GM18517 (cell line): ENCODE results near the gene ADTRP.

Source experiments
- ATAC-seq: cut with Tn5 transposase; IDR thresholded peaks from one replicate; pipeline ENCODE4 v1.9.1; 2021; ENCODE audit warnings: mild to moderate bottlenecking, moderate library complexity; ENCODE audit not compliant: unreplicated experiment

Gene ADTRP

GRCh38 chr6:11727998-11728961 lies 50.3 kb downstream of the ADTRP start:
- no peak for ATAC-seq

GRCh38 chr6:11727346-11727997 lies 51.1 kb downstream of the ADTRP start:
- no peak for ATAC-seq

DNA sequence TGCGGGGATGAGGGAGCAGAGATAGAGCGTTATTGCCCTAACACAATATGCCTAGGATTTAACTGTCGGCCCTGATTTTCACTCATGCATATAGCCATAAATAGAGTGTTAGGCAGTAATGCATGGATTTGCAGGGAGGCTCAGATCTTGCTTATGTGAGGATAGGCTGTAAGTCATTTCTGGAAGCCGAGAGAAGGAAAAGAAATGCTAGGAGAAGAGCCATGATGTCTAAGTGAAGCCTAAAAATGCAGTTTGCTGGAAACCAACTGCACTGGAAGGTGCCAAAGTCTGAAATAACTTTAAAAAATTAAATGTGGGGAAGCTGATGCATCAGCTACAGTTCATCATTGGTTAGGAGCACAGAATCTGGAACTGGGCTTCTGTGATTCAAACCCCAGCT lies 54.3 kb downstream of the ADTRP start:
- no peak for ATAC-seq

- peak; percentile 60 for ATAC-seq
Measured at GRCh38 chr6:11722805-11723631, 55.6 kb downstream of the ADTRP start.

- no peak for ATAC-seq
Measured at GRCh38 chr6:11722220-11722619, 56.4 kb downstream of the ADTRP start.

DNA sequence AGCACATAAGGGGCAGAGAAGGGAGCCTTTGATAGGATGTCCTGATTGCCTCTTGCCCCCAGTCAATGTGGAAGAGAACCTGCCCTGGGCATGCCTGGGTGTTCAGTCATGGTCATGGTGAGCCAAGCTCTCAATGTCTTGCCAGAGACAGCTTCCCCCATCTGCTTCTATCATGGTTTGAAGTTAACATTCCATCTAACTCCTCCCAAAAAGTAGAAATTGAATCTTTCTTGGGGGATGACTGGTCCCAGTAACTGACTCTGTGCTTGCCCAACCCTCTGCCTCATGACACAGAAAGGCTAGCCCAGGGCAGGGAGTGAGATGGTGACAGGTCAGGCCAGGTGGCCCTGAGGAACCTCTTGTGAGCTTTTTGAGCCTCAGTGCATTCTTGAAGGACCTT lies 60.1 kb downstream of the ADTRP start:
- ATAC-seq = no peak

- ATAC-seq = no peak
Measured at GRCh38 chr6:11718031-11718430, 60.6 kb downstream of the ADTRP start.

DNA sequence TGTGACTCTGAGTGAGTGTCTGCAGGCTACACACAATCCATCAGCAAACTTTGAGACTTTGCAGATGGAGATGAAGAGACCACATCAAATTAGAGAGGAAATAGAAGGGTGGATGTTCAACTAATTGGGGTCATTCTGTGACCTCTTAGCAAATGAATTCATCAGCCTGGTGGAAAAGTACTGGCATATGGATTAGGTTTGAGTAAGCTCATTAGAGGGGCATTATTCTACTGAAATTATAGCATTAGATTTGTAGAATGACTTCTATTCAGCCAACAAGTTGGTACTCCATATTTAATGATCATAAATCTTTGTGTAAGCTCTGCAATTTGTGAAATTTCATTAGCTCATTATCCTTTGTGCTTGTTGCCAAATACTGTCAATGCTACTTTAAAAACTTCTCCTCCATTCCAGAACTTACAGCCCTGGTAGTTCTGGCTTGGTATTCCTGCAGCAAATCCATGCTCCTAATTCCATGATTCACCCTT lies 63.8 kb downstream of the ADTRP start:
- ATAC-seq = no peak

DNA sequence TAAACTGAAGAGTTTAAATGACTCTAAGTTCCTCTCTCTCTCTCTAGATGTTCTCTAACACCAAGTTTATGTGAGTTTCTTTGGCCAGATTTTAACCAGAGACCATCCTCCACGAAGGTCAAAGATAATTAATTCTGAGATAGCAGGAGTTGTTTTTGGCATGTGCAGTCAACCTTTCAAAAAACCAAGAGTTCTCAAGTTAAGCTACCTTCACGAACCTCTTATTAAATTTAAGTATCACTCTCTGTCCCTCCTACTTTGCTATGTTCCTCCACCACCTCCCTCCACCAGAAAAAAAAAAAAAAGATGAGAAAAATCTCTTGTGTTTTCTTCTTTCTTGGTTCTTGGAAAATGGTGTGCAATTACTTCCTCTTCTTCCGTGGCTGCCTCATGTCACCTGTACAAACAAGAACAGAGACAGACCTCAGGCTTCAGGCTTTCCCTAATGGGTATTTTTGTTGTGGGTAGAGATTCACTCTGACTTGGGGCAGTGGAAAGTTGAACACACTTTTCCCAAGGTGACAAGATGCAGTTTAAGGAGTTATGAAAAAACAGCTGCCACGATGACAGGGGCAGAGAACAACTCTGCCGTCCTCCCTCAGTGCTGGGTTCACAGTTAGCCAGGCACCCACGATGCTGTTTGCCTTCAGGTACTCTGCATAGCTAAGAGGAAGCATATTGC lies 64.3 kb downstream of the ADTRP start:
- peak; percentile 54 for ATAC-seq

GRCh38 chr6:11712760-11713159 lies 65.8 kb downstream of the ADTRP start:
- no peak for ATAC-seq

DNA sequence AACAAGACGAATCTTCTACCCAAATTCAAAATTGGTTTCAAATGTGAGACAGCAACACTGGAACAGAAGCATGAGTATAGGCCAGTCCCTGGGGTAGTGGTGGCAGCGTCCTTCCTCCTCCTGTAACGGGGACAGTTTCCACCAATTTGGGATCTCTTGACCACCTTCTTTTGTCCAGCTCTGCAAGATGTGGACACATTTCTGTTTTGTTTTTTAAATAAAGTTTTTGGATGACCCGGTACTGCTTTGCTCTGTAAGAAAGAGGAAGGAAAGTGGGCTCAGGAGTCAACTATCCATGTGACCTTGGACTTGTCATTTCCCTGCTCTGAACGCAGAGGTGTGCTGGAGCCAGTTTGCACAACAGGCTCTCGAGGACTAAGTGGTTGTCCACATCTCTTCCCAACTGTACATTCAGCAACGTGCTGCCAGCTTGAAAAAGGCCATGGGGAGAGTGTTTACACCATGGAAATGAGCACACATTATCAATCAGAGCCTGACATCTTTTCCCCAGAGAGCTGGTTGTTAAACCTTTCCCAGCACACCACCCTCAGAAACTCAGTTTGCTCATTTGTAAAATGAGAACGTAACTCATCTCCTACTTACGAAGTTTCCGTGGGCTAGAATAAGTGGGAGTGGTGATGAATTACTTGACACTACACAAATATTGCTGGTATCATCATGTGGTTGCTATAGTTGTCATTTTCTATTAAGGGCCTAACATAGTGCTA lies 66.5 kb downstream of the ADTRP start:
- ATAC-seq = no peak

DNA sequence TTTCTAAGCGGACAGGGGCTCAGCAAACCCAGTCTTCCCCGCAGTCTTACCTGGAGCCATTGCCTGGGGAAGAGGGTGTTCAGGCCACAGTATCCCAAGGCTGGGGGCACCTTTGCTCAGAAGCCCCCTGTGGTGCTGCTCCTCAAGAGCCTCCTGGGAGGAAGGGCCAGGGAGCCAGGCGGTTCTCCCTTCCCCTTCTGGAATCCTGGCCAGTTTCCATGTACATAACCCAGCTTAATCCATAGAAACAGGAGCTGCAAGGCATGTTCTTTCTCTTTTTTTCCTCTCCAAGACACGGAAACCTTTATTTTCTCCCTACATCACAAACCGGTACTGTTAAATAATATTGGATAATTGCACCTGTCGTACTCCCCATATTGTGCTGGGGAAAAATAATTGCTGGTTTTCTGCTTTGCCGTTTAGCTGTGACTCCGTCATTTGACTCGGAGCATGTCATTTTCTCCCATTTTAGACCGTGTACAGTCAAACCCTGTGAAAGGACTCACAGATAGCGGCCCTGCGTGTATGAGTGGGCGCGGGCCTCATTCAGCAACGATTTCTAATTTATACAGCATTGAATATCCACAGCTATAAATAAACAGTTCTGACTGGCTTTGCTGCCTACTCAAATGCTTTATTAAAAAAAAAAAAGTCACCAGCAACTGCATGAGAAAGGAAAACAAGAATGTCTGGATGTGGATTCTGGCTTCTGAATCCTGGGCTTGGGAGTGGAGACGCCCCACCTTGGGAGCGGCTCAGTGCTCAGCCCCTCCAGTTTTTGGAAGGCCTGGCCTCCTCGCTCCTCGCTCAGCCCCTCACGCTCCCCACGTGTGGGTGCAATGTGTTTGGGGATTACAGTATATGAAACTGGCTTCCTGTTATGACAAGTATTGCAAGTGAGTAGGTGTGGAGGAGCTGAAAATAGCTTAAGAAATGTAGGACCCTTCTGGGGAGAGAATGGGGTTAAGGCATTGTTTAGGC lies 67.3 kb downstream of the ADTRP start:
- ATAC-seq = peak; percentile 36

- no peak for ATAC-seq
Measured at GRCh38 chr6:11710311-11710761, 68.3 kb downstream of the ADTRP start.

GRCh38 chr6:11706171-11706570 lies 72.4 kb downstream of the ADTRP start:
- no peak for ATAC-seq

DNA sequence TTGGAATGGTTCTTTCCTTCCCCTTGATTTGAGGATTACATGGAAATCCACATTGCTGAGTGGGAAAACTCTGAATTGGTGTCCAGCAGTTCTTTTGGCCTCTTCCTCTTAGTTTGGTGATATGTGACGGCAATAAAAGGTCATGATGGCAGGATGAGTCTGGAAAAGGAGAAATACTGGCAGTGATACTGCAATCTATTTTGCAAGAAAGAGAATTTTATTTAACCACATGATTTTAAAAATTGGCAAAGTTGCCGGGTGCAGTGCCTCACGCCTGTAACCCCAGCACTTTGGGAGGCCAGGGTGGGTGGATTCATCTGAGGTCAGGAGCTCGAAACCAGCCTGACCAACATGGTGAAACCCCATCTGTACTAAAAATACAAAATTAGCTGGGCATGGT lies 73.1 kb downstream of the ADTRP start:
- ATAC-seq = no peak

DNA sequence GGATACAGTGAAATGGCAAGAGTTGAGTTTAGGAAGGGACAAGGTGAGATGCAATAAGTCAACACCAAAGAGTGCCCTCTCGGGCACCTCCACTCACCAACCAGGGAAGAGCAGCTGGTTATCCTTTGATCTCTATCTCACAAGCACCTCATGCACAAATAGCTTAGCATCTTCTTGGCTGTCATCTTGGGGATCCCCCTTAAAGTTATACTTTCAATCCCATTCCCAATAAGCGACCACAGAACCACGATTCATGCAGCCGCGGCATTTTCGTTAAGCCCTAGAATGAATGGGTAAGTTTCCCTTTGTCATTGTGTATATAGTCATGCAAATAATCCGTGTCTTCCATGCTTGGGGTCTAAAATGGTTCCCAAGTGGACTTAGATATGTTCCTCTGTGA lies 73.5 kb downstream of the ADTRP start:
- no peak for ATAC-seq

DNA sequence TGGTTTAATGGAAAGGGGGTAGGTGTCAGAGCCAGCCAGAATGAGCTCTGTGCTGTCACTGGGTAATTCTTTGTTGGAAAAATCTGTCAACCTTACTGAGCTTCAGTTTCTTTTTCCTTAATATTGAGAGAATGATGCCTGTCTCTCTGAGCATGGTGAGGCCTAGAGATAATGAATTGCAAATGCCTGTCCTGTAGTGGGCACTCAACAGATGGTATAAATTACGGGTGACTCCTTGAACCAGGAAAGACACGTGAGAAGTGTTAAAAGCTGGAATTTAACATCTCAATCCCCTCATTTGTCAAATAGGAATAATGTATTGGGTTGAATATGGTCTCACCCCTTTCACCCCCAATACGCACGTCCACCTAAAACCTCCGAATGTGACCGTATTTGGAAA lies 74.9 kb downstream of the ADTRP start:
- no peak for ATAC-seq

DNA sequence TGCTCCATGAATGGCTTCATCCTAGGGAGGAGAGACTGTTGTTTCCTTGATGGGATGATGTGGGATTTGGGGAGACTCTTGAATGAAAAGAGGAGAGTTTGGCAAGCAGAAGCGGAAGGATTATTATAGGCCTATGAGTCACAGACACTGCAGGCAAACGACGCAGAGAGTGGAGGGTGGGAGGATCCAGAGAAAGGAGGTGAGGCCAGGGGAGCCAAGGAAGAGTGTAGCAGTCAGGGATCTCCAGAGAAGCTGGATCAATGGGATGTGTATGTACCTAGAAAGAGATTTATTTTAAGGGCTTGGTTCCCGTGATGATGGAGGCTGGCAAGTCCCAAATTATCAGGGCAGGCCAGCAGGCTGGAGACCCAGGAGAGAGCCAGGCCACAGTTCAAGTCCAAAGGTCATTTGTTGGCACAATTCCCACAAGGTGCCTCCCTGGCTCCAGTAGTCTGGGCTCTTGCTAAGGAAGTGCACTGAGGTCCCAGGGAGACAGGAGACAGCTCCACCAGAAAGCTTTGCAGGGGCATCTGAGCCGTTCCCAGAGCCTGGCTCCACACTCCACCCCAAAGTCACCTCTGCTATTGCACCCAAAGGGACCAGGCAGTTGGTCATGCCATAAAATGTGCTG lies 76.0 kb downstream of the ADTRP start:
- ATAC-seq = no peak
